ENCODE measurements around the gene LAMC2. TPM values are rescaled to one million over a fixed set of nuclear protein-coding genes. Genes with fewer than 3 reads are reported as not detected.
"Not testable (repeated sequence)": the region's sequence is repeated elsewhere in the genome, so short reads cannot be mapped to it uniquely, and the experiment has no call there.

The LAMC2 gene
- total RNA-seq, 4 donors from 2014 or later, result 9.4 to 17.4 (median 15.9) TPM

- intact Hi-C loops (cut with DNase I), result no loop called here
- peaks cover 0 to 26% (median 0%) of the 10 kb centered on the region in 3 donors for H3K4me1 ChIP-seq
- no peaks in the 10 kb centered on the region for H3K27me3 ChIP-seq
- H3K36me3 ChIP-seq, result no peaks in the 10 kb centered on the region
- H3K9me3 ChIP-seq, result no peaks in the 10 kb centered on the region
- TF ChIP-seq, protein P1, sequence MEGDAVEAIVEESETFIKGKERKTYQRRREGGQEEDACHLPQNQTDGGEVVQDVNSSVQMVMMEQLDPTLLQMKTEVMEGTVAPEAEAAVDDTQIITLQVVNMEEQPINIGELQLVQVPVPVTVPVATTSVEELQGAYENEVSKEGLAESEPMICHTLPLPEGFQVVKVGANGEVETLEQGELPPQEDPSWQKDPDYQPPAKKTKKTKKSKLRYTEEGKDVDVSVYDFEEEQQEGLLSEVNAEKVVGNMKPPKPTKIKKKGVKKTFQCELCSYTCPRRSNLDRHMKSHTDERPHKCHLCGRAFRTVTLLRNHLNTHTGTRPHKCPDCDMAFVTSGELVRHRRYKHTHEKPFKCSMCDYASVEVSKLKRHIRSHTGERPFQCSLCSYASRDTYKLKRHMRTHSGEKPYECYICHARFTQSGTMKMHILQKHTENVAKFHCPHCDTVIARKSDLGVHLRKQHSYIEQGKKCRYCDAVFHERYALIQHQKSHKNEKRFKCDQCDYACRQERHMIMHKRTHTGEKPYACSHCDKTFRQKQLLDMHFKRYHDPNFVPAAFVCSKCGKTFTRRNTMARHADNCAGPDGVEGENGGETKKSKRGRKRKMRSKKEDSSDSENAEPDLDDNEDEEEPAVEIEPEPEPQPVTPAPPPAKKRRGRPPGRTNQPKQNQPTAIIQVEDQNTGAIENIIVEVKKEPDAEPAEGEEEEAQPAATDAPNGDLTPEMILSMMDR (IDR thresholded peaks at IDR 0.05), result no peak
- no peak for TF ChIP-seq POLR2A (IDR thresholded peaks at IDR 0.05)
- no peak overlapping the region for H3K4me3 ChIP-seq
- peak overlapping the region in 3 of 4 donors; percentile 2 to 77 (median 64) for H3K27ac ChIP-seq
- DNase-seq, result no peak
- WGBS, 2 donors, result 51 to 64% methylated on average over 3 to 7 of the region's 7 CpGs
Measured at GRCh38 chr1:183267646-183268431, 81.8 kb downstream of the LAMC2 start.

GRCh38 chr1:183270541-183271141, 84.6 kb downstream of the LAMC2 start:
- Histone ChIP-seq H3K27ac (peak overlapping the region in 3 of 4 donors; percentile 38 to 82 (median 57)), H3K9me3 (no peaks in the 10 kb centered on the region), H3K27me3 (no peaks in the 10 kb centered on the region), H3K4me3 (no peak overlapping the region), H3K36me3 (no peaks in the 10 kb centered on the region), H3K4me1 (peaks cover 0 to 29% (median 0%) of the 10 kb centered on the region in 3 donors)
- intact Hi-C loops (cut with DNase I), result no loop called here
- no peak for TF ChIP-seq POLR2A (IDR thresholded peaks at IDR 0.05)
- TF ChIP-seq, protein P1 (IDR thresholded peaks at IDR 0.05), result no peak
- DNase-seq, result no peak
- 32 to 56% methylated on average over 5 of the region's 5 CpGs for WGBS, 2 donors

- TF ChIP-seq, protein P1 (IDR thresholded peaks at IDR 0.05), result no peak
- TF ChIP-seq POLR2A (IDR thresholded peaks at IDR 0.05), result no peak
Measured at GRCh38 chr1:183272390-183272848, 86.4 kb downstream of the LAMC2 start.

GRCh38 chr1:183273300-183273699, 87.2 kb downstream of the LAMC2 start:
- 81% methylated on average over 5 of the region's 5 CpGs for WGBS, 2 donors
- TF ChIP-seq POLR2A (IDR thresholded peaks at IDR 0.05), result no peak
- TF ChIP-seq, protein P1 (IDR thresholded peaks at IDR 0.05), result no peak
- Histone ChIP-seq H3K4me3 (no peak overlapping the region), H3K36me3 (no peaks in the 10 kb centered on the region), H3K9me3 (no peaks in the 10 kb centered on the region), H3K4me1 (peaks cover 0 to 25% (median 0%) of the 10 kb centered on the region in 3 donors), H3K27ac (peak overlapping the region in 2 of 4 donors; percentile 34 to 59), H3K27me3 (no peaks in the 10 kb centered on the region)
- DNase-seq, result no peak
- intact Hi-C loops (cut with DNase I), result no loop called here

More at GRCh38 chr1:183272390-183272848, 86.4 kb downstream of the LAMC2 start:
- no peaks in the 10 kb centered on the region for H3K9me3 ChIP-seq
- WGBS, 2 donors, result 55 to 75% methylated on average over 4 of the region's 4 CpGs
- H3K27ac ChIP-seq, result peak overlapping the region in 3 of 4 donors; percentile 7 to 59 (median 34)
- intact Hi-C loops (cut with DNase I), result no loop called here
- DNase-seq, result no peak
- H3K4me3 ChIP-seq, result no peak overlapping the region
- no peaks in the 10 kb centered on the region for H3K36me3 ChIP-seq
- peaks cover 0 to 28% (median 0%) of the 10 kb centered on the region in 3 donors for H3K4me1 ChIP-seq
- H3K27me3 ChIP-seq, result no peaks in the 10 kb centered on the region

DNA sequence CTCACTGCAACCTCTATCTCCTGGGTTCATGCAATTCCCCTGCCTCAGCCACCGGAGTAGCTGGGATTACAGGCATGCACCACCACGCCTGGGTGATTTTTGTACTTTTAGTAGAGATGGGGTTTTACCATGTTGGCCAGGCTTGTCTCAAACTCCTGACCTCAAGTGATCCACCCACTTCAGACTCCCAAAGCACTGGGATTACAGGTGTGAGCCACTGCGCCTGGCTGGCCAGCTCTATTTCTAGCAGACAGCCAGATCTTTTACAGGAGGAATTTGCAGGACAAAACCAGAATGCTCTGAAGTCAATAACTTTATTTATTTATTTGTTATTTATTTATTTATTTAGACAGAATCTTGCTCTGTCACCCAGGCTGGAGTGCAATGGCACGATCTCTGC, 87.9 kb downstream of the LAMC2 start:
- H3K36me3 ChIP-seq; H3K27me3 ChIP-seq; intact Hi-C loops (cut with DNase I); H3K4me3 ChIP-seq; H3K27ac ChIP-seq; H3K9me3 ChIP-seq; DNase-seq: not testable (repeated sequence)
- WGBS, 2 donors, result 66 to 78% methylated on average over 3 to 4 of the region's 4 CpGs
- H3K4me1 ChIP-seq, result peaks cover 0 to 32% (median 6%) of the 10 kb centered on the region in 3 donors

Measured in esophagus squamous epithelium (tissue), 5 donors.